ACHN (cell line): ENCODE measurements around the gene ZNF485.
A peak's percentile ranks its signal among the peaks of the same experiment; 100 is the strongest.
"Not testable (repeated sequence)": the region's sequence is repeated elsewhere in the genome, so short reads cannot be mapped to it uniquely, and the experiment has no call there.

Experiments used
- DNase-seq: peaks from one replicate; pipeline ENCODE4 v3.0.0-alpha.2; 2015
- in situ Hi-C: cut with HindIII; loops from 2 replicates; pipeline ENCODE4 v1.10.0; 2017; ENCODE audit warnings: low sequenced_read_pairs, low pct_ligation_motif_present, low pct_unique_long_range_greater_than_20kb

The ZNF485 gene

GRCh38 chr10:43606323-43607198 is at the start of gene ZNF485:
TSS of gene ZNF485 (plus strand) at chr10:43606438. CDS start at chr10:43607051, 613 bp downstream.
- peak; percentile 66 for DNase-seq
- in situ Hi-C loops = no loop called here

GRCh38 chr10:43557214-43557613 is 49.0 kb upstream of the ZNF485 start:
- in situ Hi-C loops = no loop called here

GRCh38 chr10:43569681-43570080 is 36.6 kb upstream of the ZNF485 start:
- in situ Hi-C loops = no loop called here

More at GRCh38 chr10:43557214-43557613, 49.0 kb upstream of the ZNF485 start:
- no peak for DNase-seq

GRCh38 chr10:43570971-43571370 is 35.3 kb upstream of the ZNF485 start:
- no peak for DNase-seq
- in situ Hi-C loops = no loop called here

More at GRCh38 chr10:43569681-43570080, 36.6 kb upstream of the ZNF485 start:
- DNase-seq = no peak

GRCh38 chr10:43573250-43574000 is 32.8 kb upstream of the ZNF485 start:
- no peak for DNase-seq
- in situ Hi-C loops = no loop called here

GRCh38 chr10:43574001-43574892 is 32.0 kb upstream of the ZNF485 start, which contains the start of gene ZNF239:
TSS of gene ZNF239 (minus strand) at chr10:43574616. CDS start at chr10:43558079, 16,537 bp downstream.
- in situ Hi-C loops = no loop called here
- DNase-seq = peak; percentile 43

- no peak for DNase-seq
- in situ Hi-C loops = no loop called here
These were observed 31.3 kb upstream of the ZNF485 start for GRCh38 chr10:43574906-43575305.

GRCh38 chr10:43576062-43576461 is 30.2 kb upstream of the ZNF485 start:
- no peak for DNase-seq
- in situ Hi-C loops = no loop called here

- no peak for DNase-seq
- in situ Hi-C loops = no loop called here
These were observed 29.7 kb upstream of the ZNF485 start for GRCh38 chr10:43576580-43576979.

- in situ Hi-C loops = no loop called here
- no peak for DNase-seq
These were observed 22.2 kb upstream of the ZNF485 start for GRCh38 chr10:43584051-43584450.

GRCh38 chr10:43585046-43585445 is 21.2 kb upstream of the ZNF485 start:
- no peak for DNase-seq
- in situ Hi-C loops = no loop called here

- in situ Hi-C loops = no loop called here
- no peak for DNase-seq
These were observed 20.1 kb upstream of the ZNF485 start for GRCh38 chr10:43585981-43586729.

GRCh38 chr10:43586730-43587115 is 19.5 kb upstream of the ZNF485 start:
- in situ Hi-C loops, DNase-seq: not testable (repeated sequence)

- no peak for DNase-seq
- in situ Hi-C loops = no loop called here
These were observed 14.8 kb upstream of the ZNF485 start for GRCh38 chr10:43591303-43591904.

- in situ Hi-C loops = no loop called here
- peak; percentile 18 for DNase-seq
These were observed 11.2 kb upstream of the ZNF485 start for GRCh38 chr10:43594944-43595589.

- in situ Hi-C loops = no loop called here
- DNase-seq = no peak
These were observed 10.4 kb upstream of the ZNF485 start for GRCh38 chr10:43595739-43596298.

GRCh38 chr10:43596546-43596945 is 9.7 kb upstream of the ZNF485 start:
- DNase-seq = no peak
- in situ Hi-C loops = no loop called here
